HG03025 (cell line): ENCODE data around the gene FHIT.

Experiments
- ATAC-seq: cut with Tn5 transposase; IDR thresholded peaks from one replicate; pipeline ENCODE4 v1.9.1; 2021; ENCODE audit warnings: mild to moderate bottlenecking, moderate library complexity; ENCODE audit not compliant: unreplicated experiment, low FRiP score

The FHIT gene

DNA sequence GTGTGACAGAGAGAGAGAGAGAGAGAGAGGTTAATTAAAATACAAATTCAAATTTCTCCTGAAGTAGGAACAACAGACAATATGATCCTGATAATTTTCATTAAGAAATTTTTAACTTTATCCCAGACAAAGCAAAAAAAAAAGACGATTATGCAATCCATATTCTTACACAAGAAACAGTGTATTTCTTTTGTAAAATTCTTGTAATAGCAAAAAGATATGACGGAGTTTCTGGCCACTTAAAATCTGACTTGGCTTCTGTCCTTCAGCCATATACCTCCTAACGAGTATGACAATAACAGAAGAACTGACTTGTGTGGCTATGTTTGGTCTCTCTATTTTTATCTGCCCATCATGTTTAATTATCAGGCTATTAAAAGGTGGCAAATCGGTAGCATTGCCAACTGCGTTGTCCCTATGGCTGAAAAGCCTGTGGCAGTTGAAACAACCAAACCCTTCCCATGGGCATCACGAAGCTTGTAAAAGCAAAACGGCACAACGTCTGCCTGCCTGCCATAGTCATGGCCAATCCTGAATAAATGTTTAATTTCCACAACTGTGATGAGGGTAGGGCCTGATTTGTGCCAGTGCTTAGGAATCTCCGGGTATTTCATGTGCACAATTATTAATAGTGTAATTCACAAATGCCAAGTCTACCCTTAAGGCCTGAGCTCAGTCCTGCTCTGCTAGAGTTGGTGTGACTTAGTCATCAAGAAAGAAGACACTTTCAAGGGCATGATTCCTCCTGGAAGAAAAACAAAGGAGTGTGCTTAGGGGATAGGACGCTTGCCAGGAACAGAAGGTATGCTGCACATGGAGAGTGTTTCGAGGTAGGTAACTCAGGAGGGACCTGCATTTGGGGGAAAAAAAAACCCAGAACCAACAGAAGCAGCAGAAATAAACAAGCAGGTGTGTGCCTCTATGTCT, 1090.2 kb downstream of the FHIT start:
- no peak for ATAC-seq

DNA sequence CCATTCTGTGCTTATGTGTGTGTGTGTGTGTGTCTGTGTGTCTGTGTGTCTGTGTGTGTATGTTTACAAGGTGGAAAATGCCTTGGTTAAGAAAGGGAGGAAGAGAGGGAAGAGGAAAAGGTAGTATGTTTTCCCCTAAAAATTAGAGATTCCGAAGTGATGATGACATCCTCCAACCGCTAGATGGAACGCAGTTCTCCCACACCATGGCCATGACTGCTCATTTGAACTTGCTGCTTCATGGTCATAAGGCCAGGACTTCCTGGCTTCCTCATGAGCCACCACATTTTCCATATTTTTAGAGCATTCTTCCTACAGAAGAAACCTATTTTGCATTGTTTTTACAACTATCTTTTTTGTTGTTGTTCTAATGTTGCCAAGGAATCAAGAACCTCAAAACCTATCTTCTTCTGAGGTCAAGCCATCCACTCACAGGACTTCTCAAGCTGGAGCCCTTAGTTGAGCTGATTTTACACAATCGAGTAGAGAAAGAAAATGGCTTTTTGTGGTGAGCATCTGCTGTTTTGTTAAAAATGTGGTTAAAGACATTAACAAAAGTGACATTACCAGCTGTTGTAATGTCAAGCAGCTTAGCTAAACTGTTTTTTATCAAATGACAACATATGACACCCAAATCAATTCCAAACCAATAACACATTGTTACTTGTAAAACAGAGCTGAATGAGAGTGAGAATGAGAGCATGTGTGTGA, 1091.0 kb downstream of the FHIT start:
- ATAC-seq: no peak

- ATAC-seq: no peak
Observed at GRCh38 chr3:60158035-60158434, 1093.2 kb downstream of the FHIT start.

DNA sequence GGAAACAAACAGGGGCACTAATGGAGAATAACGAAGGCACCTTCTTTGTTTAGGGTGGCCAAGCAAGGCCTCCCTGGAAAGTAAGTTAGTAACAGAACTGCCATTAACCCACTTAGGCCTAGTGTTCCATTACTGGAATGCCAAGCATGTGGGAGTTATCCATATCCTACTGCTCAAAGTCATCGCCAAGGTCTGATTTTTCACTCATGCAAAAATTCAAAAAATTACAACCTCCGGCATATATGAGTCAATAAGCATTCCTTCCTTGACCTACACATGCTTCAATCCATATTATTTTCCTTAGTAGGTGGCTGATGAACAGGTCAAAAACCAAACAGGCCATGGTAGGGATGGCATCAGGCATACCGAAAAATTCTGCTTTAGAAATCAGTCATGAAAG, 1097.2 kb downstream of the FHIT start:
- ATAC-seq: no peak

DNA sequence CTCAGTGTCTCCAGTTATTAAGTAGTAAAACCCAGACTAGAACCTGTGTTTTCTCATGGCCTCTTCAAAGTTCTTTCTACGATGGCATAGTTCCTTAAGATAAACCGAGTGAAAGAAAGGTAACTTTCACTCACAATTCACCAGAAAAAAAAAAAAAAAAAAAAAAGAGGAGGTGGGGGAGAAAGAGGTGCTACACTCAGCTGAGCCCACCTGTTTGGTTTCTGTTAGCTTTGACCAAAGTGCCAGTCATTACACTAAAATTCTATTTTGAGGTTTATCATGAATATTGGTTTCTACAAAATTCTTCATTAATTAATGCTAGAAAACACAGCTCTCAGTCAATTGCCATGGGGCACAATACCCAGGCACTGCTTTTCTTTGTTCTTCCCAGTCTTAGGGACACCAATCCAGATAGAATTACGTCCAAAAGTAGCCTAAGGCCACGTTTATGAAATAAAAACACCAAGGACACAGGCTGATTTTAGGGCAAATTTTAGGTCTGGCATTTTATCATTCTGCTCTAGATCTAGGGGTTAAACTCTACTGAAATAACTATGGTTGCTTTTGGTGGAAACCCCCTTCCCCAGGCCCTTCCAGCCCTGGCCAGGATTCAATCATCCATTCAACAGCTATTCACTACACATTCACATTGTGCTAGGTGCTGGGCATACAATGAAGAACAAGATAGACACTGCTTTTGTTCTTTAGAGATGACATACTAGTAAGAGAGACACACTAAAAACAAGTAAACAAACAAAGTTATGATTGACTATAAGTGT, 1097.8 kb downstream of the FHIT start:
- ATAC-seq: no peak

DNA sequence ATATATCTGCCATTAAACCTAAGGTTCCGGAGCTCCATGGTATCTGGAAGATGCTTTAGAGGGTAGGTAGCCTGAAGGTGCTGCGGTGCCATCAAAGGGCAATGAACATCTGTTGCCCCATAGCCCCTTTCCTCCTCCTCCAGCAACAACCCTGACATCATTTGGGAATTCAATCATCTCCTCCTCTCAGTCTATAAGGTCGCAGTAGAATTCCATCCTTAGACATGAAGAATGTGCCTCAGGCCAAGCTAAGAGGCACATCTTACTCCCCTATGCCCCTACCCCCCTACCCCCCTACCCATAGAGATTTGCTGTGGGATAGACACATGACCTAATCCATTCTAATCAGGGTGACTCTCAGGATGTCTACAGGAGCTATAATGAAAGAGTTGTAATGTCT, 1101.8 kb downstream of the FHIT start:
- ATAC-seq: no peak

GRCh38 chr3:60147249-60147950, 1103.9 kb downstream of the FHIT start:
- ATAC-seq: no peak

DNA sequence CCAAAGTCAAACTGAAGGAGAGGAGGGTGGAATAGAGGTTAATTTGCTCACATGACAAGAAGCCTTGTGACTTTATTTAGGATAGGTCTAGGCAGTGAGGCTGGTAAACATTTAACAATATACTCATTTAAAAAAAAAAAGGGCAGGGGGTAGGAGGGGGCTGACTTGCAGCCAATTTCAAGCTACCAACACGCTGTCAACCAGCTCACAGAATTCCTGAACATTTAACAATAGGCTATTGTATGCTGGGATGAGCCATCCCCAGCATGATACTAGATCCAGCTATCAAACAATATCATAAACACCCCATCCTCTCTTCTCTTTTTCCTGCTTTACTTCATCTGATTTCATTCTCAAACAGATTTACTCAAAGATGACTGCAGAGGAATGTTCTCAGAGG, 1105.1 kb downstream of the FHIT start:
- ATAC-seq: no peak

DNA sequence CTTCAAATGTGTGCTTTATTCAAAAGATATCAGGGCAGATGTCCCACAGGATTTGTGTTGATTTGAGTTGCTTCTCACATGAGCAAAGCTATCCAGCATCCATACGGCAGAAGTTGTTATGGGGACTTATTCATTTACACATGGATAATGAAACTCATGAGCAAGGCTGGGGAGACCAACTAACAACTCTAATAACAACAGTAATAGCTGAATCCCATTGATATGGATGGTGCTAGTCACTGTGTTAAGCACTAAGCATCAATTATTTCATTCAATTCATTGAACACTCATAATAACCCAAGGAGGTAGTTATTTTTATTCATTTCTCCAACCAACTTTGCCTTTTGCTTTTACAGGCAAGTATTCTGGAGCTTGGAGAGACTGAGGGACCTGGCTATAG, 1107.2 kb downstream of the FHIT start:
- no peak for ATAC-seq

GRCh38 chr3:60142009-60142408, 1109.2 kb downstream of the FHIT start:
- no peak for ATAC-seq

- ATAC-seq: no peak
Observed at GRCh38 chr3:60140160-60140559, 1111.1 kb downstream of the FHIT start.

DNA sequence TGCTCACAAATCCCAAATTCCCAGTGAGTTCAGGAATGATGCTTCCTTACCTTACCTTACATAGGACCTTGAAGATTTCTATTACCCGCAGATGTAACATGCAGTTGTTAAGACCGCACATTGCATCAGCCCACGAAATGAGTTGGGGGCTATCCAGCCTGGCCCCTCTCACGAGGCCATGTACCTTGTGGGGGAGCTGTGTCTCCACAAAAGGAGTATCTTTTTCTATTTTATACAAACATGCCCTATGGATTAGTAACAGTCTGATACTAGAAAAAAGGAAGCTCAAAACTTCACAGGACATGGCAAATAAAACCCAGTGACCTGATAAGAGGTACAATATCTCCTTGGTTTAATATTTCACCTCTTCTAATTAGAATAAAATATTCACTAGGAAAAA, 1114.7 kb downstream of the FHIT start:
- ATAC-seq: no peak

- no peak for ATAC-seq
Observed at GRCh38 chr3:60135474-60135873, 1115.8 kb downstream of the FHIT start.

GRCh38 chr3:60133269-60134162, 1117.7 kb downstream of the FHIT start:
- no peak for ATAC-seq

DNA sequence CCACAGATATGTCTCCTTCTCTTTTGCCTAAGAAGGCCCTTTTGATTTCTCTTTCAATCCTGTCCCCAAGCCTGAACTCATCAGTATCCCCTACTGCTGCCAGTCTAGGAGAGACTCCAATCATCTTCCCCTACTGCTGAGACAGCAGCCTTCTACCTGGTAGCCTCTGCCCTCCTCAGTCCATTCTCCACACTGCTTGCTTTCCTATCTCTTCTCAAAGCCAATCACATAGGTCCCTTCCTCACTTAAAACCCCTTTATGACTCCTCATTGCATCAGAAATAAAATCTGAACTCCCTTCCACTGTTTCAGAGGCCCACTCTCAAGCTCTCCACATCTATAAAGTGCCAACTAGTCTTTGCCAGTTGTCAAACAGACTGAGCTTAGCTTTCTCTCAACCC, 1119.6 kb downstream of the FHIT start:
- ATAC-seq: no peak

GRCh38 chr3:60126511-60127304, 1124.5 kb downstream of the FHIT start:
- ATAC-seq: no peak

GRCh38 chr3:60125686-60126085, 1125.6 kb downstream of the FHIT start:
- ATAC-seq: no peak

- no peak for ATAC-seq
Observed at GRCh38 chr3:60120245-60120644, 1131.0 kb downstream of the FHIT start.

DNA sequence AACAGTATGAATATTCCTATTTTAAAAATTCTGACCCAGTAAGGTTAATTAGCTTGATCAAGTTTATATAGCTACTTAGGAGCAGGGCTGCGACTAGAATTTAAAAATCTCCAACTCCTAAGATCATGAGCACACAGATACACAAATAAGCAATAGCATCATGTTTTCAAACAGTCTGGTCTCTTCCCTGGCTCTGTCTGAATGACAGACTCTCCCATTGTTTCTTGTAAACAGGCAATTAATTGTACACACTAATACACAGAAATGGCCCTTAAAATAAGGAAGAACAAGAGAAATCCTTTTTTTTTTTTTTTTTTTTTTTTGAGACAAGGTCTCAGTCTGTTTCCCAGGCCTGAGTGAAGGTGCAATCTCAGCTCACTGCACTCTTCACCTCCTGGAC, 1137.1 kb downstream of the FHIT start:
- no peak for ATAC-seq
